NCI-H446 treated with DMSO at 0.1 percent for 48 hours (cell line): ENCODE measurements around the gene KIF2A.
A peak's percentile ranks its signal among the peaks of the same experiment; 100 is the strongest.

ENCODE experiments used
- DNase-seq: peaks from one replicate; lab custom pipeline; 2025; lab: John Stamatoyannopoulos, UW

Gene KIF2A

DNA sequence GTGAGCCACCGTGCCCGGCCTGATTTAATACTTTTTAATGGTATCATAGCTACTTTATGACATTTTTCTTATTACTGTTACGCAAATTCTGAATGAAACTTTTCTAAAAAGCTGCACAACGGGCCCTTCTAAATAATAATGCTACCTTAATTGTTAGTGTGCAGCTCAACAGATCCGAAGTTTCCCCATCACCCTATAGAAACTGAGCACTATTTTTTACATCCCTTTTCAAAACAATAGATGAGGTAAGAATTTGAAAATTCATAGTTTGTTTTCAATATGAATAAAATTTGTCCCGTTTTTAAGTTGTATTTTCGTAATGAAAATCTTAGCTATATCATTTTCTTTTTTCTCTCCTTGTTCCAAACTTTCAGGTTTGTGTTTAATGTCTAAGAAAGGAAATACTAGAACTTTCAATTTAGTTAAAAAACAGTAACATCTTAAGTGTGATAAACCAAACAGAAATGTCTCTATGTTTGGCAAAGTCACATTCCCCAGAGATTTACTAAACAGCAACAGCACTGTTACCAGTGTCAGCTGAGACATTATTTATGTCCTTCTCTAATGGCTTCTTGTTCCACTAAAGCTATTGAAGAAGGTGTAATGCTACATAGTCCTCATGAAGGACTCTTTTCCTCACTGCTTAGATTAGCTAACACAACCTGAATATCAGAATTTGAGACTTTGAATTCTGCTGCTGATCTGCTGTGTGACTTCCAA, 22.9 kb downstream of the KIF2A start:
- DNase-seq = no peak

DNA sequence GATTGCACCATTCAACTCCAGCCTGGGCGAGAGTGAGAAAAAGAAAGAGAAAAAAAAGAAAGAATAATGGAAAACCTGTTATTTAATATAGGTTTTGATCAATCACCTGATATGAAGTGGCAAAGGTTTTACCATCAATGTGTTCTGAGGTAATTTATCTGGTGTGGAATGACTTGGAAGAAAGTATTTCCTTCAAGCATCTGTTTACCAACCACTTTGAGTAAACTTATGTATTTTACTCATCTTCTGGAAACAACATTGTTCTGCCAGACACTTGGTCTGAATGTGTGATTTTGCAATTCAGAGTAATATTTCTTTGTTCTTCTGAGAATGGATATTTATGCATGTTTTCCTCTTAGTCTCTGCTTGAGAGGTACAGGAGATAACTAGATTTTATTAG, 24.3 kb downstream of the KIF2A start:
- DNase-seq = no peak

DNA sequence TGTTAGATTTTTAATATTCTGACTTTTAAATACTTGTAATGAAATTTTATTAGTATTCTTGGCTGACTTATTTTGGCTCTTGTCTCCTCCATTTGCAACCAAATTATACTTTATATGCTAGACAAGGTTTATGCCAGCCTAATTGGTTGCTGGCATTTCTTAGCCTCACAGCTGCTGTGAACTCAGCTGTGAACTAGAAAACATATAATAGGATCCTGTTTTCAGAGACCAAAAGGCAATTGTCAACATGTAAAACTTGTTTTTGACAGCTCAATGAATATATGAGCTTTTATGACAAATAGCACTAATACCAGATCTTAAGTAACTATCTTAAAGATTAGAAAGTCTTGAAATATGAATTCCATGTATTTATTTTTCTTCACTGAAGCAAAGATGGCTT, 25.9 kb downstream of the KIF2A start:
- peak; percentile 47 for DNase-seq

DNA sequence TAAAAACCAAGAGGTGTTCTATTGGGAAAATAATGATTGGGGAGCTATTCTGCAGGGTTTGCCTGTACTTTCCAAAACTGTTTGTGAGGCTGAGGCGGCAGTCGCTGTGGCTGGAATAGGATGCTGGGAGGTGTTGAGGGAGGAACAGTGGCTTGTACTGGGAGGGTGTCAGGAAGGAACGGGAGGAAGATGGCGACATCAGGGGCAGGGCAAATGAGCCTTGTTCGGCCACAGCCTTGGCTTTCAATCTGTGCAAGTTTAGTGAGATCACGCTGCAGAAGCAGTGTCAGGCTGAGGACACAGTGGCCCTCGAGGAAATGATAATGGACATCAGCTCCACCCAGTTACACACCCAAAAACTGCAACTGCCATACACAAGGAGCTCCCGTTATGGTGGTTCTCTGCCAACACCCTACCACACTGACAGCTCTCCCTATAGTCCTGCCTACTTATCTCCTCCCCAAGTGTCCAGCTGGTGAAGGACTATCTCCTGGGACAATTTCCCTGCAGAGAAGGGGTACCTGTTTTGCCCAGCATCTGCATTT, 27.3 kb downstream of the KIF2A start:
- DNase-seq = no peak

DNA sequence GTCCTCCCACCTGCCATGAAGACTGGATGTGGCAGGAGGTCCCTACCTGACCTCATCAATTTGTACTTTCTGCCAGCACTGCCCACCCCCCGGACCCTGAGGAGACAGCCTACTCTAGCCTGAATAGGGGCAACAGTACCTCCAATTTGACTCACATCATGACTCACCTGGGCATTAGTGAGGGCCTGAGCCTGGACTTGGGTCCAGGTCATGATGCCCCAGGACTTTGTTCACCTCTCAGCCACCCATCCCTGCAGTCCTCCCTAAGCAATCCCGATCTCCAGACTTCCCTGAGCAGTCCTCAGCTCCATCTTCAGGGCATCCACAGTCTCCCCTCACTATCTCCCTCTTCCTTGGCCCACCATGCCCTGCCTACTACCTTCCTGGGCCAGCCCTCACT, 28.1 kb downstream of the KIF2A start:
- no peak for DNase-seq

DNA sequence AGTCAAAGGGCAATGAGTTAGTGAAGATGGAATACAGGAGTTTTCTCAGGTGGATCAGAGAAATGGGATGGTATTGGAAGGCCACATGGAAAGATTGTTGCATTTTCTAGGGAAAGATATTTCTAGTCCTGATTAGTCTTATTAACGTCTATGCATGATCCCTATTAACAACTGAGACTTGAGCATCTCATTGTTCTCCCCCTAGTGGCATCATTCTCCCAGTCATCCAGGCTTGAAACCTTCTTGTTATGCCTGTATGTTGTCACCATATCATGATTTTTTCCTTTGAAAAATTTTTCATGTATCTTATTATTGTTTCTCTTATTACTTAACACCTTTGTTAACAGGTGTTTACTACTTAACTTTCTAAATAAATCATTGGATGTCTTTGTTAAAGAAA, 34.4 kb downstream of the KIF2A start:
- no peak for DNase-seq

DNA sequence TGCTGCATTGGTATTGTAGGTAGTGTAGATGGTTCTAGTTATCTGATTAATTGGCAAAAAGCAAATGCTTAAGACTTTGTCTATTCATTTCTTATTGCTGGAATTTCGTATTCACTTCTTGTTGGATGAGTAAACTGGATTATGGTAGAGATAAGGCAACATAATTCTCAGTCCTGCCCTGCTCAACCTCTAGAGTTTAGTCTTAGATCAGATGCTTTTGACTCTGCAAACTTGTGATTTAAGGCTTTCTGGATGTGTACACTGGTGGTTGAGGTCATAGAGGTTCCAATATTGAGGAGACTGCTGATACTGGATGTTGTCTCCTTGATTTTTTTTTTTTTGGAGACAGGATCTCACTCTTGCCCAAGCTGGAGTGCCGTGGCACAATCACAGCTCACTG, 35.0 kb downstream of the KIF2A start:
- no peak for DNase-seq

DNA sequence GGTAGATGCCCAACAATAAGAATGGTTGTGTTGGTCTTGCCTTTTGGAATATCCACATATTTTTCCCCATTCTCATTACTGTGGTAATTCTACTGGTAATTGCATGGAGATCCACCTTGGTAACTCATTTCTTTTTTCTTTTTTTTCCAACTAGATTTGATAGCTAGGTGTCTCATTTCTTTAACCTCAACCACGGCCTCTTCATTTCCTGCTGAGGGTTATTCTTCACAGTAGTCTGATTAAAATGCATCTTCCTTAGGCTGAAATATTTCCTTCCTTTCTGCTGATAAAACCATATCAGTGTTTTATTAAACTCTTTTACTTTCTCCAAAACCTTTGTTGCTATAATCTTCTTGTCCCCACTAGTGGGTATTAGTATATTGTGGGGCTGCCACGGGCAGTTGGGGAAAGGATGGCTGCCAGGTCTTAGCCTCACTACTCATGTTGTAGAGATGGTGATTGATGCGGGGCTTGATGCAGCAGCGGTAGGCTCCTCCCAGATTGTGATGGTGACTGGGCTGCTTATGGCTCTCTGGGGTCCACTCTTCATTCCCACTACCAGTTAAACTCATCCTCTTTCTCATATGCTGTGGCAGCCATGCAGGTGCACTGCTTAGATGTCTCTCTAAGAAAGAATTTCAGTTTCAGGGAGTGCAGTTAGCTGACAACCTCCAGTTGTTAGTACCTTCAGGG, 35.9 kb downstream of the KIF2A start:
- DNase-seq = no peak

DNA sequence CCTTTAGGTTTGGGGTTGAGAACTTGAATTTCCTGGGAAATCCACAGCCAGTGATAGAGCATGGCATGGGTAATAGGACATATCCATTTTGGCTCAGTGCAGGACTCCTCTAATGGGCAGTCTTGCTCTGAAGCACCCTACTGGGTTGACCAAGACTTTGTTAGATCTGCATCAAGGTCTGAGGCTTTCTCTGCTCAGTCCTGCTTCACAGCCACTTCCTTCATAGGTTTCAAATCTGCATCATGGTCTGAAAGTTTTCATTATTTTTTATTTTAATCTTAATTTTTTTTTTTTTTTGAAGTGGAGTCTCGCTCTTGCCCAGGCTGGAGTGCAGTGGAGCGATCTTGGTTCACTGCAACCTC, 36.5 kb downstream of the KIF2A start:
- DNase-seq = no peak

DNA sequence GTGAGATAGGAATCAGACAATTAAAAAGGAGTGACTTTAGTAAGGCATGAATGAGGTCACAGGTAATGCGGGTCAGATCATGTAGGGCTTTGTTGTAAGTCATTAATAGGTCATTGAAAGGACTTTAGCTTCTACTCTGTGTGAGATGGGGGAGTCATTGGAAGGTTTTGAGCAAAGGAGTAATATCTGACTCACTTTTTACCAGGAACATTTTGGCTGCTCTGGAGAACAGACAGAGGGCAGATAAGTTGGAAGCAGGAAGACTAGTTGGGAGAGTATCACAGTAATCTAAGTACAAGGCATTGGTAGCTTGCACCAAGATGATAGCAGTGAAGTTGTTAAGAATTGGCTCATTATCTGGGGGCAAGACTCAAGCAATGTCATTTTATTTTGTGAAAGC, 37.4 kb downstream of the KIF2A start:
- no peak for DNase-seq

DNA sequence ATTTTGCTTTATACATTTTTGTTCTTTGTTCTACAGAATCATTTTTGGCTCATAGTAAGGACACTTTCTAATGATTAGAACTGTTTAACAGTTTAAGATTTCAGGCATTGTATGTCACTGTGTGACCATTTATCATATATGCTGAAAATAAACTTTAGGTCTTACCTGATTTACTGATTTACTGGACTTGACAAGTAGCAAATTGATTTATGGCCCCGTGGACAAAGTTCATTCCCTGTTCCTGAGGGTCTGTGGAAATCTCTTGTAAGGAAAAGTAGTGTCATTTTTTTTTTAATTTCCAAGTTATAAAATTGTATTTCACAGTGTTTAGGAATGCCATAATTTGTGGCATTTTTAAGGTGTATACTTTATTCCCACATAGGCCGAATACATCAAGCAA, 40.7 kb downstream of the KIF2A start:
- no peak for DNase-seq

DNA sequence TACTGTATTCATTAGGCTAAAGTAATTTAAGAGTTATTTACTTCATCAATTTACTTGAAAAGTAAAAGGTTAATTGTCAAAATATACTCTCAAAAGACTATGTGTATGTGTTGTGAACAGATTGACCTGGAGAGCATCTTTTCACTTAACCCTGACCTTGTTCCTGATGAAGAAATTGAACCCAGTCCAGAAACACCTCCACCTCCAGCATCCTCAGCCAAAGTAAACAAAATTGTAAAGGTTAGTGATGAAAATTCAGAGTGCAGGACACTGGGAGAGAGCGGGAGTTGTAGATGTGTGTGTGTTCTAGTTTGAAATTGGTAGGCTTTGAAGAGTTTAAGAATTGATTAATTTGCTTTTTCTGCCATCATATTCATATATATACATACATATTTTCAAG, 41.9 kb downstream of the KIF2A start:
- DNase-seq = no peak

DNA sequence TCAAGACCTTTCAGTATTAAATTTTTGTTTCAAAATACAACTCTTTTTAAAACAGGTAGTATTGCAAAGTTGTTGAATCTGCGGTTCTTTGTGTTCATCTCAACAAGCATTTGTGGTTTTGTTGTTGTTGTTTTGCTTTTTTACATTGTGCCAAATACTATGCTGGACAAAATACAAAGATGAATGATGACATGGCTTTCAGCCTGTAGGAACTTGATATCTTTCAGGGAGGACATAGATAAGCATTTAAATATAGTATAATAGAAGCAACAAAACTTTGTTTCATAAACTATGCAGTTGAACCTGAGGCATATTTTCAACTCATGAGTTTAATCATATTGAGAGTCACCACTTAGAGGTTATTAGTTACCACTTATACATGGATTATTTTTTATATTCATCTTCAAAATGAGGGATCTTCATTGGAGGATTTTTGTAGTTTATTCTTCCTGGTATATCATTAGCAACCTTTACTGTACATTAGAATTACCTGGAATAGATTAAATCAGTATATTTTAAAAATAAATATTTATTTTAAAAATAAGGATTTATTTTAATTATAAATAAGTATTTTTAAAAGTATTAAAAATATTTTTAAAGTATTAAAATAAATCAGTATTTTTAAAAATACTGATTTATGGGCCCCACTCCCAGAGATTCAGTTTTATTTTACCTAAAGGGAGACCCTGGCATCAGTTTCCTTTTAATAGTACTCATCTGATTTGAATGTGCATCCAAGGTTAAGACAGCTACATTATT, 42.9 kb downstream of the KIF2A start:
- no peak for DNase-seq

DNA sequence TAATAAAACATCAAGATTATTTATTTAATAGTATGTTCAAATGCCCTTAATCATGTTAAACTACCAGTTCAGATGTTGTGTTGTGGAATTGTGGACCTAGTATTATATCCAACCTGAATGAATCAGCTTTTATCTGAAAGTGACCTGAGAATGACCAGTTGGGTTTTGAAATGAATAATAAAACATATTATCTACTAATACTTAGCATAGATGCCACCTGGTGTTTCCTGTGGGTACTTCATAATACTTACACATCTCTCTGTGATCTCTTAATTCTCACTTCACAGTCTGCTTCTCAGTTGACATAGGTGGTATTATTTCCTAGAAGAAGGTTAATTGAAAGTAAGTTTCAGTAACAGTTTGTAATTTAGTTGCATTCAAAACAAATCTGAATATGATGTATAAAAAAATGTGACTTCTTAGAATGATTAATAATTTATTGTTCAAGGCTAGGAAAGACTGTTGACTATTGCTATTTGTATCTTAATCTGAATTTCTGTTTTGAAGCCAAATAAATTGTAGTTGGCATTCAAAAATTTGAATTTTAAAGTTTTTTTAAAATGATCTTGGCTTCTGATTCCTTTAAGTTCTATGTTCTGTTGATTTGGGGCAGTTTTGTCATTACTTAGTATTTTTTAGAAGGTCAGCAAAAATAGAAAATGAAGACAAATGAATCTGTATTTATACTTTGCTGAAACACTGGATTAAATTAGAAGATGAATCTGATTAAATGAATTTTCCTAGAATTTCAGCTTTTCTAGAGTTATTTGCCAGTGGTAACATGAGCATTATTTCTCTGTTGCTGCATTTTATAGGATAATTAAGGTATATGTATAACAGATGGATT, 48.2 kb downstream of the KIF2A start:
- no peak for DNase-seq

DNA sequence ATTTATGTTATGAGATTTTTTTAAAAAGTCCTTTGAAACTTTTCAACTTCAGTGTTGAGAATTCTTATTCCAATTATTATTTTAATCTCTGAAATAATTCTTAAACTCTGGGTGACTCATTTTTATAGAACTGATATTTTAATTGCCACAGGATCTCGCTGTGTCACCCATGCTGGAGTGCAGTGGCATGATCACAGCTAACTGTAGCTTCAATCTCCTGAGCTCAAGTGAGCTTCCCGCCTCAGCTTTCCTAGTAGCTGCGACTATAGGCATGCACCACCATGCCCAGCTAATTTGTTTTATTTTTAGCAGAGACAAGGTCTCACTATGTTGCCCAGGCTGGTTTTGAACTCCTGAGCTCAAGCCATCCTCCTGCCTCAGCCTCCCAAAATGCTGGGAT, 56.7 kb downstream of the KIF2A start:
- DNase-seq = no peak

DNA sequence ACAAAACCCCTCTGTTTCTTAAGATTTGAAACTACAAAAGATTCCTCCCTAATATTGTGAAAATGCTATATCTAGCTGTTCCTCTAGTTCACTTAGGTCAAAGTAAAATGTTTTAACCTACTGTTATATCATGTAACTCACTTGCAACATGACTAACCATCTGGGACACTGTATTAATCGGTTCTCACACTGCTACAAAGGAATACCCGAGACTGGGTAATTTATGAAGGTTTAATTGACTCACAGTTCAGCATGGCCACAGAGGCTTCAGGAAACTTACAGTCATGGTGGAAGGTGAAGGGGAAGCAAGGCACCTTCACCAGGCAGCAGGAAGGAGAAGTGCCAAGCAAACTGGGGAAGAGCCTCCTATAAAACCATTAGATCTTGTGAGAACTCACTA, 63.0 kb downstream of the KIF2A start:
- DNase-seq = no peak

DNA sequence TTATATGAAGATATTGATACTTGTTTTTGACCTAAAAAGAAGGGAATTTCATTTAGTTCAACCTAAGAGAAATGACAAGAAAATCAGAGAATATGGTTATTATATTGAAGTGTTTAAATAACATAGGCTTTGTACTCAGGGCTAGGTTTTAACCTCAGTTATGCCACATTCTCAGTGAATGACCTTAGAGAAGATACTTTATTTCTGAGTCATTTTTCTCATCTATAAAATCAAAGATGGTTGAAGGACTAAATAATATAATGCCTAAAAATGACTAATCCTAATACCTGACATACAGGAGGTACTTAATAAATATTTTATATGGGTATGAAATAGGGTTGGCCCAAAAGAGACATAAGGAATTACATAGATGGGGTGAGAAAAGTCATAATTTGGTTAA, 65.4 kb downstream of the KIF2A start:
- DNase-seq = no peak

DNA sequence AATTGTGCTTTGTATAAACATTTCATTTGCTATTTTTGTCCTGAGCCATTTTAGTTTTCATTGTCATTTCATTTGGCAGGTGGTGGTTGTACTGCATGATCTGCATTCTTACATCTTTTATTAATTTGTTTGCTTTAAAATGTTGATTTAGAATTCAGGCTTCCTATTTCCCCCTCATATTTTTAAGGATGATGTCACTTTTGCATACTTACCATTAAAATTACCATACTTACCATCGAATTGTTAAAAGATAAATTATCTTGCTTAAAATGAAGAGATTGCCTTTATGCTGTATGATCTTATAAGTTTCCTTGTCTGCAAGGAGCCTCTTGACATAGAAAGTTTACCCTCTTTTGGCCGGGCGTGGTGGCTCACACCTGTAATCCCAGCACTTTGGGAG, 66.6 kb downstream of the KIF2A start:
- DNase-seq = no peak

DNA sequence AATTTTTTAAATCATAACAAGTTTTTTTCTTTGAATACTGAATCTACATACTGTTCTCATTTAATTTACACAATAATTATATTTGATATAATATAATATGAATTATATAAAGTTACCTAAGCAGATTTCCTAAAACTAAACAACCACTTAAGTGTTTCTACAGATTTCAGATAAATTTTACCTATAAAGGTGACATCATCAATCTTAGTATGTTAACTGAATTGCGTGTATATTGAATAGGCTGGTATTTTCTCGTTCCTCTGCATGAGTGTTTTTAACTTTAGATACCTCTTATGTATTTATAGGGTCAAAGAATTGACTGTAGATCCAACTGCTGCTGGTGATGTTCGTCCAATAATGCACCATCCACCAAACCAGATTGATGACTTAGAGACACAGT, 67.4 kb downstream of the KIF2A start:
- DNase-seq = no peak

DNA sequence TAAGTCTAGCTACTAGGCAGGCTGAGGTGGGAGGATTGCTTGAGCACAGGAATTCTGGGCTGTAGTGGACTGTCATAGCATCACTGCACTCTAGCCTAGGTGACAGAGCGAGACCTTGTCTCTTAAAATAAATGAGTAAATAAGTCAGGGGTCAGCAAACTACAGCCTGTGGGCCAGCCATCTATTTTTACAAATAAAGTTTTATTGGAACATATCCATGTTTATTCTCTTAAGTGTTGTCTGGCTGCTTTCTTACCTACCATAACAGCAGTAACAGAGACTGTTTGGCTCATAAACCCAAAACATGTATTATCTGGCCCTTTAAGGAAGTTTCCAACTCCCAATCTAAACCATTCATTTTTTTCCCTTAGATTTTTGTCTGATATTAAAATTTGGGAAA, 68.1 kb downstream of the KIF2A start:
- DNase-seq = no peak

DNA sequence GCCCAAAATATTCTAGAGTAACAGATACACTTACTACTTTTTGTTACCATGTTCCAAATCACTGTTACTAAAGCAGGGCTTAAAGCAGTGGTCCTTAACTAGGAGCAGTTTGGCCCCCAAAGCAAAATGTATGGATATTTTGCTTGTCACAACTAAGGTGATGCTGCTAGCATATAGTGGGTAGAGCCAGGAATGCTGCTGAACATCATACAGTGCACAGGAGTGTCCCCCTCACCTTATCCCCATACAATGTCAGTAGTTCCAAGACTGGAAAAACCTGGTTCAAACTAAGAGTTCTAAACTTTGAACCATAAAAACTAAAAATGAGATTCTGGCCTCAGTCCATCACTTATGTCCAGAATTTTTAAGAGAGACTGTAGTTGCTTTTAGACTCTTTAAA, 69.6 kb downstream of the KIF2A start:
- DNase-seq = no peak

DNA sequence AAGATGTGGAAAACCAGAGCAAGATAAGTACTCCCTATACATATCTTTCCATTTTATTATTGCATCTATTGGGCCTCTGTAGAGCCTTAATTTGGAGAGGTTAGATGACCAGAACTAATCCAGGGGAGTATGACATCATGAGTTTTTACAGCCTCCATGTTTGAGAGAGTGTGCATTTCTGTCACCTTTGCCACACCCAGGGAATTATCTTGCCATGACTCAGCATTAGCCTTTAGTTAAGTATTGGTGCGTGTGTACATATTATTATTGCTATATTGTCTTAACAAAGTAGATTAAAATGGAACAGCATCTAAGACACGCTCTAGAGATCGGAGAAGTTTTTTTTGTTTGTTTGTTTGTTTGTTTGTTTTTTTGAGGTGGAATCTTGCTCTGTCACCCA, 70.1 kb downstream of the KIF2A start:
- DNase-seq = no peak
